IMR-90 (cell line): Measurements from ENCODE around the gene CERK.

Experiments used
- BHLHE40 ChIP-seq: fragments of 150-350 bp; IDR thresholded peaks from 2 replicates; pipeline ENCODE4 v1.6.1; 2016; ENCODE audit warnings: mild to moderate bottlenecking, low read depth, low read length
- CEBPB ChIP-seq: IDR thresholded peaks from 2 replicates; pipeline ENCODE4 v1.6.1; 2012; ENCODE audit warnings: low read depth, low read length, improper control_type of control experiment
- FOS ChIP-seq: fragments of 150-350 bp; IDR thresholded peaks from 2 replicates; pipeline ENCODE4 v1.6.1; 2016; ENCODE audit warnings: low read depth, low read length
- MAFK ChIP-seq: IDR thresholded peaks from 2 replicates; pipeline ENCODE4 v1.6.1; 2012; ENCODE audit warnings: low read depth, low read length, improper control_type of control experiment
- MAZ ChIP-seq: IDR thresholded peaks from 2 replicates; pipeline ENCODE4 v1.6.1; 2012; ENCODE audit warnings: low read depth, mild to moderate bottlenecking, low read length, improper control_type of control experiment, moderate library complexity, borderline replicate concordance
- MXI1 ChIP-seq: IDR thresholded peaks from 2 replicates; pipeline ENCODE4 v1.6.1; 2012; ENCODE audit warnings: low read depth, mild to moderate bottlenecking, low read length, moderate library complexity, borderline replicate concordance
- POLR2A ChIP-seq: IDR thresholded peaks from 2 replicates; pipeline ENCODE4 v1.6.1; 2012; ENCODE audit warnings: mild to moderate bottlenecking, low read depth, low read length
- RAD21 ChIP-seq: IDR thresholded peaks from 2 replicates; pipeline ENCODE4 v1.6.1; 2012; ENCODE audit warnings: low read length, improper control_type of control experiment
- RFX5 ChIP-seq: IDR thresholded peaks from 2 replicates; pipeline ENCODE4 v1.8.0; 2012; ENCODE audit warnings: low read depth, mild to moderate bottlenecking, low read length, moderate library complexity
- SMC3 ChIP-seq: fragments of 150-350 bp; IDR thresholded peaks from 2 replicates; pipeline ENCODE4 v1.6.1; 2016; ENCODE audit warnings: low read depth, mild to moderate bottlenecking, antibody characterized with exemption, low read length, moderate library complexity
- TF ChIP-seq, protein P1 (sequence below): conservative IDR thresholded peaks from 2 replicates; pipeline ENCODE4 v1.5.1; 2012; ENCODE audit warnings: mild to moderate bottlenecking, low read depth, low read length, improper control_type of control experiment
- TF ChIP-seq, protein P2 (sequence below): fragments of 150-350 bp; IDR thresholded peaks from 2 replicates; pipeline ENCODE4 v1.6.1; 2017; ENCODE audit warnings: mild to moderate bottlenecking, antibody characterized with exemption, low read length, low read depth

DNA sequence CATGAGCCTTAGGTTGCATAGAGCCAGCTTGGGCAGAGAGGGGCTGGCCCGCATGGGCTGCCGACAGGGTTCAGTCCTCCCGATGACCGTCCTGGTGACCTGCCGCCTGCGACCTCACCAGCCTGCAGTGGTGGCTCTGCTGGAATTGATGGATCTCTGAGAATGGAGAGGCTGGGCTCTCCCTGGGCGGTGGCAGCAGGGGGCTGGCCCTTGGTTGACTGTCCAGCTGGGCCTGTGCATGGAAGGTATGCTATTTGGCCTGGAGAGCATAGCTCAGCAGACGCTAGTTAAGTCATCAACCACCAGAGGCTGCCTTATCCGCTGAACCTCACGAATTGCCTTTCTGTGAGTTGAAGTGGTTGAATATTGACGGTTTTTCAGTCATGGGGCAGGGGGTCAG, 98.2 kb downstream of the CERK start:
- no peak for TF ChIP-seq RAD21
- TF ChIP-seq, protein P1, sequence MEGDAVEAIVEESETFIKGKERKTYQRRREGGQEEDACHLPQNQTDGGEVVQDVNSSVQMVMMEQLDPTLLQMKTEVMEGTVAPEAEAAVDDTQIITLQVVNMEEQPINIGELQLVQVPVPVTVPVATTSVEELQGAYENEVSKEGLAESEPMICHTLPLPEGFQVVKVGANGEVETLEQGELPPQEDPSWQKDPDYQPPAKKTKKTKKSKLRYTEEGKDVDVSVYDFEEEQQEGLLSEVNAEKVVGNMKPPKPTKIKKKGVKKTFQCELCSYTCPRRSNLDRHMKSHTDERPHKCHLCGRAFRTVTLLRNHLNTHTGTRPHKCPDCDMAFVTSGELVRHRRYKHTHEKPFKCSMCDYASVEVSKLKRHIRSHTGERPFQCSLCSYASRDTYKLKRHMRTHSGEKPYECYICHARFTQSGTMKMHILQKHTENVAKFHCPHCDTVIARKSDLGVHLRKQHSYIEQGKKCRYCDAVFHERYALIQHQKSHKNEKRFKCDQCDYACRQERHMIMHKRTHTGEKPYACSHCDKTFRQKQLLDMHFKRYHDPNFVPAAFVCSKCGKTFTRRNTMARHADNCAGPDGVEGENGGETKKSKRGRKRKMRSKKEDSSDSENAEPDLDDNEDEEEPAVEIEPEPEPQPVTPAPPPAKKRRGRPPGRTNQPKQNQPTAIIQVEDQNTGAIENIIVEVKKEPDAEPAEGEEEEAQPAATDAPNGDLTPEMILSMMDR: no peak
- no peak for TF ChIP-seq MAFK
- TF ChIP-seq POLR2A: no peak
- TF ChIP-seq RFX5: no peak
- TF ChIP-seq FOS: no peak
- no peak for TF ChIP-seq MXI1
- TF ChIP-seq, protein P2, sequence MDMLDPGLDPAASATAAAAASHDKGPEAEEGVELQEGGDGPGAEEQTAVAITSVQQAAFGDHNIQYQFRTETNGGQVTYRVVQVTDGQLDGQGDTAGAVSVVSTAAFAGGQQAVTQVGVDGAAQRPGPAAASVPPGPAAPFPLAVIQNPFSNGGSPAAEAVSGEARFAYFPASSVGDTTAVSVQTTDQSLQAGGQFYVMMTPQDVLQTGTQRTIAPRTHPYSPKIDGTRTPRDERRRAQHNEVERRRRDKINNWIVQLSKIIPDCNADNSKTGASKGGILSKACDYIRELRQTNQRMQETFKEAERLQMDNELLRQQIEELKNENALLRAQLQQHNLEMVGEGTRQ: no peak
- TF ChIP-seq SMC3: no peak
- no peak for TF ChIP-seq CEBPB
- no peak for TF ChIP-seq MAZ
- no peak for TF ChIP-seq BHLHE40
